ENCODE results near the gene GALNT10.

- no peak for TF ChIP-seq CTCF (IDR thresholded peaks at IDR 0.05)
- no peak for TF ChIP-seq POLR2A (IDR thresholded peaks at IDR 0.05; ENCODE audit: low read depth)
- TF ChIP-seq POLR2AphosphoS5 (IDR thresholded peaks at IDR 0.05): no peak
Observed at GRCh38 chr5:154356958-154357357, 166.4 kb downstream of the GALNT10 start.

Measured in esophagus muscularis mucosa (tissue), 3 donors.